Muscle of leg (tissue), 11 donors: Measurements from ENCODE around the gene CWF19L2. TPM values are rescaled to one million over a fixed set of nuclear protein-coding genes. Genes with fewer than 3 reads are reported as not detected.
"Not testable (repeated sequence)": the region's sequence is repeated elsewhere in the genome, so short reads cannot be mapped to it uniquely, and the experiment has no call there.

ENCODE experiments used
- DNase-seq: peaks from one replicate; pipeline ENCODE4 v3.0.0; 2013
- H3K27ac ChIP-seq: one replicate; pipeline ENCODE4 v1.5.1; 2013; ENCODE audit warnings: mild to moderate bottlenecking, low read length, control low read depth
- H3K27me3 ChIP-seq: one replicate; pipeline ENCODE4 v1.6.1; 2013; ENCODE audit warnings: low read length; ENCODE audit not compliant: control insufficient read depth, insufficient read depth
- H3K36me3 ChIP-seq: one replicate; pipeline ENCODE4 v1.6.1; 2013; ENCODE audit warnings: low read length; ENCODE audit not compliant: control insufficient read depth, insufficient read depth
- H3K4me1 ChIP-seq: one replicate; pipeline ENCODE4 v1.6.1; 2013; ENCODE audit warnings: low read length; ENCODE audit not compliant: control insufficient read depth, insufficient read depth
- H3K4me3 ChIP-seq: one replicate; pipeline ENCODE4 v1.5.1; 2013; ENCODE audit warnings: low read length, control low read depth
- H3K9me3 ChIP-seq: replicated peaks from 2 replicates; pipeline ENCODE4 v1.6.1; 2013; ENCODE audit warnings: low read depth, low read length; ENCODE audit not compliant: control insufficient read depth
- WGBS: methylation state at CpG from one replicate; pipeline ENCODE4 v1.1.5; 2013; ENCODE audit warnings: missing lambda C conversion rate; ENCODE audit not compliant: insufficient coverage; 5-methylcytosine and 5-hydroxymethylcytosine counted together
- polyA plus RNA-seq, 8 donors: library from polyadenylated mRNA; unstranded; fragments of 120-200 nt; gene quantifications; one replicate each; pipeline versions ENCODE4 v1.2.1 to v1.2.3, GENCODE V29; 2013; ENCODE audit warnings: inconsistent platforms in 1 of 8, low replicate concordance in 1 of 8; ENCODE audit not compliant: insufficient read length in 8 of 8, insufficient read depth in 1 of 8
- total RNA-seq: library from RNA; stranded (reverse); fragments of 120-200 nt; gene quantifications from one replicate; pipeline ENCODE4 v1.2.4, GENCODE V29; 2013

The CWF19L2 gene
- total and polyA plus RNA-seq, 9 donors, result 7.3 to 14.3 (median 9.1) TPM

GRCh38 chr11:107442715-107443215, 14.9 kb downstream of the CWF19L2 start:
- Histone ChIP-seq H3K9me3 (no peaks in the 10 kb centered on the region), H3K4me3 (no peak overlapping the region), H3K36me3 (peaks cover 19% of the 10 kb centered on the region), H3K27me3 (no peaks in the 10 kb centered on the region), H3K4me1 (no peaks in the 10 kb centered on the region), H3K27ac (no peak overlapping the region)
- no CpG with 5 or more reads among the region's 1 CpG for WGBS
- DNase-seq, result no peak

GRCh38 chr11:107439586-107440167, 17.9 kb downstream of the CWF19L2 start:
- Histone ChIP-seq H3K27me3 (no peaks in the 10 kb centered on the region), H3K9me3 (no peaks in the 10 kb centered on the region), H3K36me3 (peaks cover 14% of the 10 kb centered on the region), H3K4me1 (no peaks in the 10 kb centered on the region), H3K4me3 (no peak overlapping the region), H3K27ac (no peak overlapping the region)
- no peak for DNase-seq
- WGBS, result no CpG with 5 or more reads among the region's 6 CpGs

GRCh38 chr11:107438148-107438547, 19.5 kb downstream of the CWF19L2 start:
- Histone ChIP-seq H3K4me1 (no peaks in the 10 kb centered on the region), H3K9me3 (no peaks in the 10 kb centered on the region), H3K4me3 (no peak overlapping the region), H3K27ac (no peak overlapping the region), H3K27me3 (no peaks in the 10 kb centered on the region), H3K36me3 (peaks cover 14% of the 10 kb centered on the region)
- no CpG with 5 or more reads among the region's 1 CpG for WGBS
- DNase-seq, result no peak

- peak; percentile 1 for DNase-seq
- WGBS, result no CpG with 5 or more reads among the region's 3 CpGs
- Histone ChIP-seq H3K27me3 (no peaks in the 10 kb centered on the region), H3K4me1 (no peaks in the 10 kb centered on the region), H3K27ac (no peak overlapping the region), H3K4me3 (no peak overlapping the region), H3K36me3 (peaks cover 2% of the 10 kb centered on the region), H3K9me3 (no peaks in the 10 kb centered on the region)
Observed at GRCh38 chr11:107430525-107430924, 27.1 kb downstream of the CWF19L2 start.

- H3K27me3 ChIP-seq, result no peaks in the 10 kb centered on the region
- H3K27ac ChIP-seq, result no peak overlapping the region
- WGBS, result no CpG with 5 or more reads among the region's 2 CpGs
- H3K9me3 ChIP-seq, result no peaks in the 10 kb centered on the region
- H3K36me3 ChIP-seq, result peaks cover 2% of the 10 kb centered on the region
- H3K4me3 ChIP-seq, result no peak overlapping the region
- H3K4me1 ChIP-seq, result no peaks in the 10 kb centered on the region
- no peak for DNase-seq
Observed at GRCh38 chr11:107427569-107428180, 29.9 kb downstream of the CWF19L2 start.

GRCh38 chr11:107413352-107413751, 44.3 kb downstream of the CWF19L2 start:
- Histone ChIP-seq H3K4me1 (no peaks in the 10 kb centered on the region), H3K9me3 (no peaks in the 10 kb centered on the region), H3K27ac (no peak overlapping the region), H3K36me3 (peaks cover 3% of the 10 kb centered on the region), H3K4me3 (no peak overlapping the region), H3K27me3 (no peaks in the 10 kb centered on the region)
- DNase-seq, result no peak
- whole genome bisulfite sequencing, result no CpG with 5 or more reads among the region's 1 CpG

- no CpG with 5 or more reads among the region's 1 CpG for WGBS
- Histone ChIP-seq H3K4me1 (no peaks in the 10 kb centered on the region), H3K36me3 (no peaks in the 10 kb centered on the region), H3K27ac (no peak overlapping the region), H3K27me3 (no peaks in the 10 kb centered on the region), H3K4me3 (no peak overlapping the region), H3K9me3 (no peaks in the 10 kb centered on the region)
- no peak for DNase-seq
Observed at GRCh38 chr11:107408762-107409211, 48.8 kb downstream of the CWF19L2 start.

- Histone ChIP-seq H3K9me3 (peaks cover 2% of the 10 kb centered on the region), H3K4me1 (no peaks in the 10 kb centered on the region), H3K4me3 (no peak overlapping the region), H3K27ac (no peak overlapping the region), H3K27me3 (no peaks in the 10 kb centered on the region), H3K36me3 (no peaks in the 10 kb centered on the region)
- no CpG with 5 or more reads among the region's 1 CpG for WGBS
- no peak for DNase-seq
Observed at GRCh38 chr11:107405260-107405659, 52.4 kb downstream of the CWF19L2 start.

- WGBS, result no CpG with 5 or more reads among the region's 2 CpGs
- not testable (repeated sequence) for DNase-seq
Observed at GRCh38 chr11:107401131-107401530, 56.5 kb downstream of the CWF19L2 start.

GRCh38 chr11:107397357-107397756, 60.3 kb downstream of the CWF19L2 start:
- no peak for DNase-seq
- Histone ChIP-seq H3K4me3 (no peak overlapping the region), H3K4me1 (no peaks in the 10 kb centered on the region), H3K9me3 (peaks cover 2% of the 10 kb centered on the region), H3K27ac (no peak overlapping the region), H3K27me3 (no peaks in the 10 kb centered on the region), H3K36me3 (peaks cover 3% of the 10 kb centered on the region)
- WGBS, result 70% methylated on average over 2 of the region's 4 CpGs

More at GRCh38 chr11:107401131-107401530, 56.5 kb downstream of the CWF19L2 start:
- H3K4me1 ChIP-seq, H3K4me3 ChIP-seq, H3K27ac ChIP-seq, H3K27me3 ChIP-seq, H3K9me3 ChIP-seq, H3K36me3 ChIP-seq: not testable (repeated sequence)
